Measurements from ENCODE around the gene MAGI2. TPM values are rescaled to one million over a fixed set of nuclear protein-coding genes. Genes with fewer than 3 reads are reported as not detected.

The MAGI2 gene
- total RNA-seq, 1 experiment from 2014 or later: 0.22 TPM

- ChIA-PET CTCF (no interaction called here), POLR2A (no interaction called here), RAD21 (ENCODE audit: low non-redundant PET in 1 of 2, low total read pairs in 2 of 2, uncharacterized antibody in 2 of 2, unreplicated experiment in 2 of 2) (no interaction called here)
- no TSS peak for BruUV-seq (replicated peaks)
- DNase-seq (ENCODE audit: low read depth, low spot score) (no peak), ATAC-seq (no peak)
- no peak overlapping the region for H3K4me2 ChIP-seq (ENCODE audit: low read length)
- H3K27me3 ChIP-seq (ENCODE audit: insufficient read depth, low read length): no peaks in the 10 kb centered on the region
- H3K9me2 ChIP-seq (ENCODE audit: insufficient read depth): no peaks in the 10 kb centered on the region
- no peaks in the 10 kb centered on the region for H3K36me3 ChIP-seq (ENCODE audit: control insufficient read depth in 1 of 2, insufficient read depth in 2 of 2, low read length in 2 of 2)
- no peak overlapping the region for H3K27ac ChIP-seq (ENCODE audit: low read depth, low read length)
- TF ChIP-seq CBX3 (IDR thresholded peaks at IDR 0.05; ENCODE audit: low read depth): no peak
- TF ChIP-seq EGR1 (IDR thresholded peaks at IDR 0.05; ENCODE audit: low read depth): no peak
- TF ChIP-seq EZH2 (IDR thresholded peaks at IDR 0.05): no peak
- no peak for TF ChIP-seq SRF (IDR thresholded peaks at IDR 0.05; ENCODE audit: low read depth)
- TF ChIP-seq EZH2phosphoT487 (IDR thresholded peaks at IDR 0.05; ENCODE audit: borderline replicate concordance): no peak
- TF ChIP-seq FOSL1 (IDR thresholded peaks at IDR 0.05; ENCODE audit: low read depth): no peak
- no peak for TF ChIP-seq YY1 (IDR thresholded peaks at IDR 0.05; ENCODE audit: extremely low read depth, insufficient replicate concordance, low read depth, low read length)
- TF ChIP-seq ELF1 (IDR thresholded peaks at IDR 0.05; ENCODE audit: borderline replicate concordance, low read depth): no peak
- no peak for TF ChIP-seq ZFX (IDR thresholded peaks at IDR 0.05)
- TF ChIP-seq TCF7L2 (IDR thresholded peaks at IDR 0.05; ENCODE audit: borderline replicate concordance, extremely low read depth, insufficient read depth, insufficient read length): no peak
- no peak for TF ChIP-seq CEBPB (IDR thresholded peaks at IDR 0.05; ENCODE audit: low read depth)
- TF ChIP-seq, protein P1, sequence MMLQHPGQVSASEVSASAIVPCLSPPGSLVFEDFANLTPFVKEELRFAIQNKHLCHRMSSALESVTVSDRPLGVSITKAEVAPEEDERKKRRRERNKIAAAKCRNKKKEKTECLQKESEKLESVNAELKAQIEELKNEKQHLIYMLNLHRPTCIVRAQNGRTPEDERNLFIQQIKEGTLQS (IDR thresholded peaks at IDR 0.05): no peak
- no peak for TF ChIP-seq ZNF274 (IDR thresholded peaks at IDR 0.05; ENCODE audit: low read depth, low read length)
- TF ChIP-seq, protein P2, sequence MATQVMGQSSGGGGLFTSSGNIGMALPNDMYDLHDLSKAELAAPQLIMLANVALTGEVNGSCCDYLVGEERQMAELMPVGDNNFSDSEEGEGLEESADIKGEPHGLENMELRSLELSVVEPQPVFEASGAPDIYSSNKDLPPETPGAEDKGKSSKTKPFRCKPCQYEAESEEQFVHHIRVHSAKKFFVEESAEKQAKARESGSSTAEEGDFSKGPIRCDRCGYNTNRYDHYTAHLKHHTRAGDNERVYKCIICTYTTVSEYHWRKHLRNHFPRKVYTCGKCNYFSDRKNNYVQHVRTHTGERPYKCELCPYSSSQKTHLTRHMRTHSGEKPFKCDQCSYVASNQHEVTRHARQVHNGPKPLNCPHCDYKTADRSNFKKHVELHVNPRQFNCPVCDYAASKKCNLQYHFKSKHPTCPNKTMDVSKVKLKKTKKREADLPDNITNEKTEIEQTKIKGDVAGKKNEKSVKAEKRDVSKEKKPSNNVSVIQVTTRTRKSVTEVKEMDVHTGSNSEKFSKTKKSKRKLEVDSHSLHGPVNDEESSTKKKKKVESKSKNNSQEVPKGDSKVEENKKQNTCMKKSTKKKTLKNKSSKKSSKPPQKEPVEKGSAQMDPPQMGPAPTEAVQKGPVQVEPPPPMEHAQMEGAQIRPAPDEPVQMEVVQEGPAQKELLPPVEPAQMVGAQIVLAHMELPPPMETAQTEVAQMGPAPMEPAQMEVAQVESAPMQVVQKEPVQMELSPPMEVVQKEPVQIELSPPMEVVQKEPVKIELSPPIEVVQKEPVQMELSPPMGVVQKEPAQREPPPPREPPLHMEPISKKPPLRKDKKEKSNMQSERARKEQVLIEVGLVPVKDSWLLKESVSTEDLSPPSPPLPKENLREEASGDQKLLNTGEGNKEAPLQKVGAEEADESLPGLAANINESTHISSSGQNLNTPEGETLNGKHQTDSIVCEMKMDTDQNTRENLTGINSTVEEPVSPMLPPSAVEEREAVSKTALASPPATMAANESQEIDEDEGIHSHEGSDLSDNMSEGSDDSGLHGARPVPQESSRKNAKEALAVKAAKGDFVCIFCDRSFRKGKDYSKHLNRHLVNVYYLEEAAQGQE (IDR thresholded peaks at IDR 0.05; ENCODE audit: low read depth): no peak
- no peak overlapping the region for H3K4me3 ChIP-seq (replicated peaks in 1 of 2; ENCODE audit: low read depth in 1 of 2, low read length in 2 of 2)
- no peak overlapping the region for H2AFZ ChIP-seq (ENCODE audit: low read depth, low read length, poor library complexity, severe bottlenecking)
- intact Hi-C loops (cut with micrococcal nuclease): no loop called here
- H3K9me3 ChIP-seq (ENCODE audit: control insufficient read depth in 1 of 2, insufficient read depth in 1 of 2, low read depth in 1 of 2, low read length in 2 of 2): no peaks in the 10 kb centered on the region
- no peaks in the 10 kb centered on the region for H3K79me2 ChIP-seq (ENCODE audit: insufficient read depth, low read length)
- no peaks in the 10 kb centered on the region for H3K4me1 ChIP-seq (ENCODE audit: control insufficient read depth in 1 of 2, insufficient read depth in 2 of 2, low read length in 2 of 2)
- H3K9ac ChIP-seq (ENCODE audit: low read length): no peak overlapping the region
- H4K20me1 ChIP-seq (ENCODE audit: insufficient read depth): no peaks in the 10 kb centered on the region
Measured at GRCh38 chr7:78542541-78542940, 910.9 kb downstream of the MAGI2 start.
